CD4-positive, alpha-beta T cell treated with Interleukin-15 for 1 hour (primary cell): ENCODE results near the gene ITIH3.
A peak's percentile ranks its signal among the peaks of the same experiment; 100 is the strongest.
"Not testable (repeated sequence)": the region's sequence is repeated elsewhere in the genome, so short reads cannot be mapped to it uniquely, and the experiment has no call there.

Experiments used
- DNase-seq: peaks from one replicate; pipeline ENCODE4 v3.0.0-alpha.2; 2020

Gene ITIH3

GRCh38 chr3:52794612-52795099 is at the start of gene ITIH3:
TSS of gene ITIH3 (plus strand) at chr3:52794796. CDS start at chr3:52794804, 8 bp downstream.
- DNase-seq = no peak

DNA sequence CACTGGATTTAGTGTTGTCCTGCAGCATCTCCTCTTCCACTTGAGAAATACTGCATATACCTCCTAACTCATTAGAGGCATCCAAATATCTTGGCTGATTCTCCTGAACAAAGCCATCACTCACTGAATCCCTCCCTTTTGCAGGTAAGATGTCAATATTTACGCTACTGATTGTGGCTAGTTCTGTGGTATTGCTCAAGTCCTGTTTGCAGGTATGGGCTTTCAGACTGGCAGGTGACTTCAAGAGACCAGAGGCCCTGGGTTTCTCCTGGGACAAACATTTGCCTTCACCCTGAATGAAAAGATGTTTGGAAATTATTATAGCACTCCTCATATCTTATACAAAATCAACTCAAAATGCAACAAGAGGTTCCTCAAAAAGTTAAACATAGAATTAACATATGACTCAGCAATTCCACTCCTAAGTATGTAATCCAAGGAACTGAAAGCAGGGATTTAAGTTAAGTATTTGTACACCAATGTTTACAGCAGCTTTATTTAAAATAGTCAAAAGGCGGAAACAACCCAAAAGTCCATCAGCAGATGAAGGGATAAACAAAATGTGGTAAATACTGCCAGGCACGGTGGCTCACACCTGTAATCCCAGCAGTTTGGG is 42.4 kb upstream of the ITIH3 start:
- DNase-seq = no peak

GRCh38 chr3:52754373-52754772 is 40.2 kb upstream of the ITIH3 start:
- no peak for DNase-seq

GRCh38 chr3:52756141-52756540 is 38.5 kb upstream of the ITIH3 start:
- DNase-seq = no peak

DNA sequence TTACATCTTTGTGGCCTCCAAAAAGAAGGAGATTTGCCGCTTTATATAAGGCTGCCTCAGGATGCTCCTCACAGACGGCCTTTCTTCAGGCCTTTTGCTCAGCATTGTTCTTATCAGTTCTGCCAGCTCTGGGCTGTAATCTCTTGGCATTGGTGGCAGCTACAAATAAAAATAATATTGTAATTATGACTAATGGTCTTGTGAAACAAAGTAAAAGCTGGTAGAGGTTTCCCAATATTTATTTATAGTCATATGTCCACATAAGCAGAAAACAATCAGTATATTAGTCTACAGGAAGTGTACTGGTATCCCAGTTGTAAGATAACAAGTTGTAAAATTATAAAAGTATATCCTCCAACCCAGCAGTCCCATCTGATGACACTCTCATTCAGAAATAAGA is 31.1 kb upstream of the ITIH3 start:
- no peak for DNase-seq

GRCh38 chr3:52769786-52770455 is 24.7 kb upstream of the ITIH3 start:
- DNase-seq = no peak

DNA sequence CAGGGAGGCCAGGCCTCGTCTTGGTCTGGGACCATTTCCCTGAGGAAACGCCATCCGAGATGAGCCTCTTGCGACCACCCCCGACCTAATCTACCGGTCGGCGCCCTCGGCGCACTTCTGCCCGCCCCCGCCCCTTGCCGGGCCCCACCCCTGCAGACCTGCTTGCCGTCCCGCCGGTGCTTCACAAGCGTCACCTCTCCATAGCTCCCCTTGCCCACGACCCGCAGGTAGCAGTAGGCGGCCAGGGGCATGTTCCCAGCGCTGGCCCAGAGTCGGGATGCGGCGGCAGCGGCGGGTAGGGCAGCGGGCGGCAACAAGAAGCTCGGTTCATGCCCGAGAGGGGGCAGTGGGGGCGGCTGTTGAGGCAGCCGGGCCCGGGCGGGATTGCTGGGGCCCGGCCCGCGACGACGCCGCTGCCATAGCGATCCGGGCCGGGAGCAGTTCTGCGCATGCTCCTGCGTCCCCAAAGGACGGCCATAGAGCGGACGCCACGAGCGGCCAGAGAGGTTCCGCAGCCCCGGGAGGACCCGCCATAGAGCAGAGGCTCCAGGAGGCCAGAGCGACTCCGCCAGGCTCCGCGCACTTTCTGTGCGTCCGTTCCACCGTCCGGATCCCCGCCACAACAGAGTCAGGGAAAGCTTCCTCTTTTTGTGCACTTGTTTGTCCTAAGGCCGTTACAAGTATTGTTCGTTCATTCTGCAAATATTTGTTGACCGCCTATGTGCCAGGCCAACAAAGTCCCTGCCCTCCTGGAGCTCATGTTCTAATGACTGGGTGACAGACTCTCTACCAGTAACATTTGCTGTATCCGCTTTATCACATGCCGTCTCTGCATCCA is 23.9 kb upstream of the ITIH3 start, which contains the start of gene NEK4:
NEK4 (minus strand) TSS at position 445 of the 838 bp plus-strand sequence; CDS start at position 251, 194 bp downstream.
- DNase-seq = peak; percentile 92

- DNase-seq = no peak
Observed at GRCh38 chr3:52771334-52771681, 23.3 kb upstream of the ITIH3 start.

- DNase-seq = no peak
Observed at GRCh38 chr3:52771702-52772101, 22.9 kb upstream of the ITIH3 start.

DNA sequence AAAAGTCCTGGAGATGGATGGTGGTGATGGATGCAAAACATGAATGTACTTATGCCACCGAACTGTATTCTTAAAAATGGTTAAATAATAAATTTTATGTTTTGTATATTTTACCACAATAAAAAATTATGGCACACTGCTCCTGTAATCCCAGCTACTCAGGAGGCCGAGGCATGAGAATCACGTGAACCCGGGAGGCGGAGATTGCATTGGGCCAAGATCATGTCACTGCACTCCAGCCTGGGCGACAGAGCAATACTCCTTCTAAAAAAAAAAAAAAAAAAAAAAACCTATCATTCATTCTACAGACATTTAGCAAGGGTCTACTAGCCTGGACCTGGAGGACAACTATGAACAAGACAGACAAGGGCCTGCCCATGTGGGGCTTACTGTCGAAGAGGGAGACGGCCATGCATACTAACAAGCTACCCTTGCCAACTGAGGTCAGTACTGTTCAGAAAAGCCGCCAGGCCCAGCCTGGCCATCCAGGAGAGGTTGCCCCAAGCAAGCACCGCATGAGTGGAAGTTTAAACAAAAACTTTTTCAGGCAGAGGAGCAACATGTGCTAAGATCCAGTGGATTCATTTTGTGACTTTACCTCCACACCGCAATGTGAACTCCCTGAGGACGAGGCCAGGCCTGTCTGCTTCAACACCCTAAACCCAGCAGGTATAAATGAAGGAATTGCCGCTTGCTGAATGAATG is 21.1 kb upstream of the ITIH3 start:
- DNase-seq = no peak

DNA sequence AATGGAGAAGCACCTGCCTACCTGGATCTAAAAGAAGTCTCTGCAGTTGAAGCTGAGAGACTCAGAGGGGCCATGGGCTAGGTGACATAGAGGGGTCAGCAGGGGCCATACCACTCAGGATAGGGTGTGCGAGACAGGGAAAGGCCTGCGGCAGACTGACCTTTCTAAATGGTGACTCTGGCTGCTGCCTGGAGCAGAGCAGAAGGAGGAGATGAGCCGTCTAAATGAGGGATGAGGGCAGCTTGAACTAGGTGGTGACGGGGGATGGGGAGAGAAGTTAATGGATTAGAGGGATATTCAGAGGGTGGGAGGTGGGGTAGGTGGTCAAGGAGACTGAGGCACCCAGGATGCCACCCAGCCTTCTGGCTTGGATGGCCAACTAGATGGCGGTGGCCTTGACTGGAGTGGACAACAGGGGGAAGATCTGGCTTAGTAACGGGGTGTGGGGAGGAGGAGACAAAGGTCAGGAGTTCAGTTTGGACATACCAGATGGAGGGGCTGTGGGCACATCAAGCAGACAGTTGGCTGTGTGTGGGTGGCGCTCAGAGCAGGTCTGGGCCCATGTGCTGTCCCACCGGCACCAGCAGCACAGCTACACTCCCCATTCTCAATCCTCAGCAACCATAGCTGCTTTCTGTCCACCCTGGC is 20.4 kb upstream of the ITIH3 start:
- DNase-seq = no peak

DNA sequence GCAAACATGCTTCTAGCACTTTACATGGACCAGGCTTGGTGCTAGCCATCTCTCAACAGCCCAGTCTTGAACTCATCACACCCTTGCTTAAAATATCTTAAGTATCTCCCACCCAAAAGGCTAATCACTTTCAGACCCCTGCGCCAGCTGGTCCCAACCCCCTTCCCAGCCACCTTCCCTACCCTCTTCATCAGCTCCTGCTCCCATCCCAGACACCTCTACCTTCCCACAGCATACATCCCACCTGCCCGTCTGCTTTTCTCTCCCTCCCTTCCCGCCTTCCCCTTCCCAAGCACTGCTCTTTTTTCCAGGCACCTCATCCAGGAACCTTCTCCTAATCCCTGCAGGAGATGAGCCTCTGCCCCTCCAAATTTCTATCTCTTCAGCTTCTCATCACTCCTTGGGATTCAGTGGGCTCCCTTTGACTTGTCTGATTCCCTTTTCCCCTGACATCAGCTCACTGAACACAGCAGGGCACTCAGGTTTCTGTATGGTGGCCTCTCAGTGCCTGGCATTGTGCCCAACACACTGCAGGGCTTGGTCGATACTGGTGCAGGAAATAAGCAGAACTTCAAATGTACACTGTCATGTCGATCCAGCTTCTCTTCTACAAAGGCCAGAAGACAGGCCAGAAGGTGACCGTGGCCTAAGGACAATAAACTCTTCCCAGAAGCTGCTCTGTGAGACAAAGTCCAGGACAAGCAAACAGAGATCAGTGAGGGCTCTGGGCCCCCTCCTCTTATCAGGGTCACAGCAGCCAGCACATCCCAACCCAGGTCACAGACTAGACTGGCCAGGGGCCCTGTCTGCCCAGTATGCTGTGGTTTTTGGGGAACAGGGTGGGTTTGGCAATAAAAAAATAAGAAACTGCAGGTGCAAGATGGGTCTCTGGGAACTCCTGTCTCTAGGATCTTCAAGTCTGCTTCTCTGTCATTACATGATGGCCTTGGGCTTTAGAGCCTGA is 19.4 kb upstream of the ITIH3 start:
- DNase-seq = no peak

DNA sequence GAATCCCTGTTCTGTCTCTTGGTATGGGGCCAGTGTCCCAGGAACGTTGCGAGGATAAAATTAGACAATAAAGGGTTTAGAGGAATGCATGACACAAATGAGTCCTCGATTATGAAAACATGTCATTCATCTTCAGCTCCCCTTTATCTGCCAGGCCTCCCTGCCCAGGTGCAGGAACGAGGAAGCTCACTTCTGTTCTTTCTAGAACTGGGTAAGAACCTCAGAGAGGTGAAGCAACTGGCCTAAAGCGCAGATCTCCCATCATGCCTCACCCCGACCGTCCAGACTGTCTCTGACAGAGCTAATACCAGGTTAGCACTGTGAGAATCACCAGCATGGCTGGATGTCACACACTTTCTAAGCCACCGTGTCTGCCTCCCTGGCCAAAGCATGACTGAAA is 18.7 kb upstream of the ITIH3 start:
- DNase-seq = no peak

DNA sequence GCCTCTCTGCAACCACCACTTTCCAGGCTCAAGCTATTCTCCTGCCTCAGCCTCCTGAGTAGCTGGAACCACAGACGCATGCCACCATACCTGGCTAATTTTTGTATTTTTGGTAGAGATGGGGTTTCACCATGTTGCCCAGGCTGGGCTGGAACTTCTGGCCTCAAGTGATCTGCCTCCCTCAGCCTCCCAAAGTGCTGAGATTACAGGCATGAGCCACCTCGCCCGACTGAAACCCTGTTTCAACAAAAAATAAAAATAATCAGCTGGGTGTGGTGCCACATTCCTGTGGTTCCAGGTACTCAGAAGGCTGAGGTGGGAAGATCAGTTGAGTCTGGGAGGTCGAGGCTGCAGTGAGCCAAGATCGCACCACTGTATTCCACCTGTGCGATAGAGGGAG is 18.1 kb upstream of the ITIH3 start:
- not testable (repeated sequence) for DNase-seq

DNA sequence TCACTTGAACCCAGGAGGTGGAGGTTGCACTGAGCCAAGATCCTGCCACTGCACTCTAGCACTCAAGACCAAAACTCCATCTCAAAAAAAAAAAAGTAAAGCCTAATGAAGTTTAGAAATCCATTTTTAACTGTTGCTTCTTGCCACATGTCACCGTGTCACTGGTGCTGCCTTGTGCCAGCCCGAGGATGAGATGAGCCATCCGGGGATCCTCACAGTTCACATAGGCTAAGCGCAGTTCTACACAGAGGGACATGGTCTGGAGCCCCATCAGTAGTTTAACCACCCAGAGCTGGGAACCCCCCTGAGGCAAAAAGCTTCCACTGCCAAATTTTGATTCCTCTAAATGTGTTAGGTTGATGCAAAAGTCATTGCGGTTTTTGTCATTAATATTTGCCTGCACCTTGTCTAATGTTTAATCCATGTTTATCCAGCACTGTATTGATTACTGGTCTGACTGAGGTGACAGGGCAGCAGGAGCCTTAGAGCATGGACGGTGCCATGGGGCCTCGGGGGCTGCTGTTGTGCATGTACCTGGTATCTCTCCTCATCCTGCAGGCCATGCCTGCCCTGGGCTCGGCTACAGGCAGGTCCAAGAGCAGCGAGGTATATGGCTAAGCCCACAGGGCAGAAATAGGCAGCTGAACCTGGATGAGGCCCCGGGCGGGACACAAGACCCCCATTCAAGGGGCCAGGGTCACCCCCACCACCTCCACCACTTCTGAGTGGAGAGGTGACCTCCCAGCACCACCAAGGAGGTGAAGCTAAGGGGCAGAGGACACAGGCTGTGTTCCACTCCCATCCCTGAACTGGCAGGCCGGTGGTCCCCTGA is 17.3 kb upstream of the ITIH3 start, which contains the start of gene ITIH1:
ITIH1 (plus strand) TSS at position 473 of the 832 bp plus-strand sequence; CDS start at position 490, 17 bp downstream.
- DNase-seq = no peak

DNA sequence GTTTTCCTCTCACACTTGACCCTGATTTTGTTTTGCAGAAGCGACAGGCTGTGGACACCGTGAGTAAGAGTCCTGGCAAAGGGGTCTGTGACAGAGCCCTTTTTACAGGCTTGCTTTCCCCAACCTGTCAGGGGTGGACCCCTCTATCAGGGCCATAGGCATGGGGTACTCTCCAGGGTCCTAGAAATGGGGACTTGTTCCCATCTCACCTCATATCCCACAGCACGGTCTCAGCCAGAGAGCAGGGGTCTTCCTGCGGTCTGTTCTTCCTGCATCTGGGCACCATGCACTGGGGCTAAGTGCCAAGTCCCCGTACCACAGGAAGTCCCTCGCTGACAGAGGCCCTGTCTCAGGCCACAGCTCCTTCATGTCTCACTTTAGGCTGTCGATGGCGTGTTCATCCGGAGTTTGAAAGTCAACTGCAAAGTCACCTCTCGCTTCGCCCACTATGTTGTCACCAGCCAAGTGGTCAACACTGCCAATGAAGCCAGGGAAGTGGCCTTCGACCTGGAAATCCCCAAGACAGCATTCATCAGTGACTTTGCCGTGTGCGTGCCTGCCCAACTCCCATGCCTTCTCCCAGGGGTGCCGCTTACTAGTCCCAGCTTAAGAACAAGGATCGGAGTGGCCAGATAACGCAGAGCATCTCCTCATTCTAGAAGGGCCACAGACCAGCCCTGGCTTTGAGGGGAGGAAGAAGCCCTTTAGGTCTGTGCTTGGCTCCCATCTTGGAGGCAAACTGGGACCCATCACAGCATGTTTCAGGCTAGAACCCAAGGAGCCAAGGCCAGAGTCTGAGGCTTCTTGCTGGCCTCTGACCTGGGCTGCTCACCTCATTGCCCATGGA is 16.4 kb upstream of the ITIH3 start:
- no peak for DNase-seq

- peak; percentile 71 for DNase-seq
Observed at GRCh38 chr3:52779011-52779836, 15.4 kb upstream of the ITIH3 start.
